Measurements from ENCODE around the gene ARHGAP26.

Gene ARHGAP26

GRCh38 chr5:143051244-143052058, 281.3 kb downstream of the ARHGAP26 start:
- DNase-seq, result peak; percentile 92

- no peak for DNase-seq
These were observed 282.9 kb downstream of the ARHGAP26 start for GRCh38 chr5:143052967-143053682.

- DNase-seq, result no peak
These were observed 283.6 kb downstream of the ARHGAP26 start for GRCh38 chr5:143053780-143054179.

- peak; percentile 52 for DNase-seq
These were observed 284.3 kb downstream of the ARHGAP26 start for GRCh38 chr5:143054480-143054941.

- peak; percentile 54 for DNase-seq
These were observed 285.6 kb downstream of the ARHGAP26 start for GRCh38 chr5:143055596-143056338.

- peak; percentile 51 for DNase-seq
These were observed 286.1 kb downstream of the ARHGAP26 start for GRCh38 chr5:143056339-143056704.

- DNase-seq, result no peak
These were observed 286.8 kb downstream of the ARHGAP26 start for GRCh38 chr5:143056792-143057579.

GRCh38 chr5:143057580-143057999, 287.4 kb downstream of the ARHGAP26 start:
- DNase-seq, result peak; percentile 56

- no peak for DNase-seq
These were observed 289.2 kb downstream of the ARHGAP26 start for GRCh38 chr5:143059355-143059754.

GRCh38 chr5:143059976-143060765, 290.0 kb downstream of the ARHGAP26 start:
- no peak for DNase-seq

GRCh38 chr5:143061161-143061945, 291.2 kb downstream of the ARHGAP26 start:
- DNase-seq, result peak; percentile 91

- no peak for DNase-seq
These were observed 292.2 kb downstream of the ARHGAP26 start for GRCh38 chr5:143062379-143062778.

- DNase-seq, result no peak
These were observed 293.2 kb downstream of the ARHGAP26 start for GRCh38 chr5:143063175-143063970.

- peak; percentile 85 for DNase-seq
These were observed 294.1 kb downstream of the ARHGAP26 start for GRCh38 chr5:143064218-143064641.

GRCh38 chr5:143064676-143065075, 294.5 kb downstream of the ARHGAP26 start:
- no peak for DNase-seq

GRCh38 chr5:143065185-143065965, 295.2 kb downstream of the ARHGAP26 start:
- peak; percentile 43 for DNase-seq

GRCh38 chr5:143065996-143066522, 295.9 kb downstream of the ARHGAP26 start:
- DNase-seq, result no peak

GRCh38 chr5:143066556-143067281, 296.5 kb downstream of the ARHGAP26 start:
- peak; percentile 60 for DNase-seq

Data from fibroblast of skin of right quadriceps (primary cell).